ENCODE results near the gene MTMR2. TPM values are rescaled to one million over a fixed set of nuclear protein-coding genes. Genes with fewer than 3 reads are reported as not detected.
"Not testable (repeated sequence)": the region's sequence is repeated elsewhere in the genome, so short reads cannot be mapped to it uniquely, and the experiment has no call there.

MTMR2 gene
- total RNA-seq, 1 experiment from 2014 or later = 29.1 TPM

- H3K9ac ChIP-seq (ENCODE audit: low read length) = no peak overlapping the region
- POLR2A ChIA-PET = interaction anchor here (0.6 kb wide), 1 partner anchor 138 kb away, joined by 3 read pairs; no protein-coding TSS in a partner anchor
- BruUV-seq (replicated peaks) = no TSS peak
- ATAC-seq = no peak
- H2AFZ ChIP-seq (ENCODE audit: low read depth, low read length, poor library complexity, severe bottlenecking) = no peak overlapping the region
- CTCF ChIA-PET = no interaction called here
- no peaks in the 10 kb centered on the region for H3K36me3 ChIP-seq (ENCODE audit: control insufficient read depth in 1 of 2, insufficient read depth in 2 of 2, low read length in 2 of 2)
- H3K9me3 ChIP-seq (ENCODE audit: control insufficient read depth in 1 of 2, insufficient read depth in 1 of 2, low read depth in 1 of 2, low read length in 2 of 2) = no peaks in the 10 kb centered on the region
- no peak overlapping the region for H3K4me2 ChIP-seq (ENCODE audit: low read length)
- no peaks in the 10 kb centered on the region for H3K27me3 ChIP-seq (ENCODE audit: insufficient read depth, low read length)
- H3K79me2 ChIP-seq (ENCODE audit: insufficient read depth, low read length) = no peaks in the 10 kb centered on the region; the same call in 1 of the 2 replicates
- H3K4me1 ChIP-seq (ENCODE audit: control insufficient read depth in 1 of 2, insufficient read depth in 2 of 2, low read length in 2 of 2) = no peaks in the 10 kb centered on the region
- no peak overlapping the region for H3K27ac ChIP-seq (ENCODE audit: low read depth, low read length)
- no peaks in the 10 kb centered on the region for H4K20me1 ChIP-seq (ENCODE audit: insufficient read depth)
- DNase-seq (ENCODE audit: low read depth, low spot score) = no peak
- intact Hi-C loops (cut with micrococcal nuclease) = no loop called here
- H3K9me2 ChIP-seq (ENCODE audit: insufficient read depth) = no peaks in the 10 kb centered on the region
- TF ChIP-seq RAD21 (IDR thresholded peaks at IDR 0.05; ENCODE audit: low read depth) = no peak
- no peak for TF ChIP-seq CTCF (IDR thresholded peaks at IDR 0.05 in 2 of 3, conservative IDR thresholded peaks at IDR 0.05 in 1 of 3; ENCODE audit: borderline replicate concordance in 1 of 3, insufficient read depth in 1 of 3, low read depth in 2 of 3, low read length in 2 of 3)
- TF ChIP-seq CEBPB (IDR thresholded peaks at IDR 0.05; ENCODE audit: low read depth) = no peak
- no peak for TF ChIP-seq EGR1 (IDR thresholded peaks at IDR 0.05; ENCODE audit: low read depth)
- TF ChIP-seq SP1 (IDR thresholded peaks at IDR 0.05; ENCODE audit: low read depth) = no peak
- no peak for TF ChIP-seq POLR2A (IDR thresholded peaks at IDR 0.05; ENCODE audit: borderline replicate concordance, extremely low read depth, insufficient read depth, insufficient read length)
- no peak for TF ChIP-seq ATF3 (IDR thresholded peaks at IDR 0.05)
- no peak for TF ChIP-seq EZH2phosphoT487 (IDR thresholded peaks at IDR 0.05; ENCODE audit: borderline replicate concordance)
- TF ChIP-seq REST (IDR thresholded peaks at IDR 0.05; ENCODE audit: low read depth) = no peak
- TF ChIP-seq ZNF274 (IDR thresholded peaks at IDR 0.05; ENCODE audit: low read depth, low read length) = no peak
- no peak for TF ChIP-seq MAX (IDR thresholded peaks at IDR 0.05)
- no peak for TF ChIP-seq YY1 (IDR thresholded peaks at IDR 0.05; ENCODE audit: extremely low read depth, insufficient replicate concordance, low read depth, low read length)
- TF ChIP-seq POLR2AphosphoS5 (IDR thresholded peaks at IDR 0.05; ENCODE audit: low read depth, low read length) = no peak
- no peak for TF ChIP-seq SRF (IDR thresholded peaks at IDR 0.05; ENCODE audit: low read depth)
- TF ChIP-seq FOSL1 (IDR thresholded peaks at IDR 0.05; ENCODE audit: low read depth) = no peak
- no peak overlapping the region for H3K4me3 ChIP-seq (replicated peaks in 1 of 2; ENCODE audit: low read depth in 1 of 2, low read length in 2 of 2)
- RAD21 ChIA-PET (ENCODE audit: low non-redundant PET in 1 of 2, low total read pairs in 2 of 2, uncharacterized antibody in 2 of 2, unreplicated experiment in 2 of 2) = no interaction called here
Observed at GRCh38 chr11:95877291-95877690, 46.6 kb downstream of the MTMR2 start.

GRCh38 chr11:95870877-95871276 lies 53.0 kb downstream of the MTMR2 start:
- H3K9me3 ChIP-seq (ENCODE audit: control insufficient read depth in 1 of 2, insufficient read depth in 1 of 2, low read depth in 1 of 2, low read length in 2 of 2); H3K4me2 ChIP-seq (ENCODE audit: low read length); BruUV-seq (replicated peaks): not testable (repeated sequence)

More at GRCh38 chr11:95870877-95871276, 53.0 kb downstream of the MTMR2 start:
- H3K27me3 ChIP-seq (ENCODE audit: insufficient read depth, low read length); H3K9me2 ChIP-seq (ENCODE audit: insufficient read depth); H3K27ac ChIP-seq (ENCODE audit: low read depth, low read length); H3K36me3 ChIP-seq (ENCODE audit: control insufficient read depth in 1 of 2, insufficient read depth in 2 of 2, low read length in 2 of 2); POLR2A ChIA-PET; CTCF ChIA-PET; H3K4me1 ChIP-seq (ENCODE audit: control insufficient read depth in 1 of 2, insufficient read depth in 2 of 2, low read length in 2 of 2); RAD21 ChIA-PET (ENCODE audit: low non-redundant PET in 1 of 2, low total read pairs in 2 of 2, uncharacterized antibody in 2 of 2, unreplicated experiment in 2 of 2); H2AFZ ChIP-seq (ENCODE audit: low read depth, low read length, poor library complexity, severe bottlenecking); H4K20me1 ChIP-seq (ENCODE audit: insufficient read depth); DNase-seq (ENCODE audit: low read depth, low spot score); H3K4me3 ChIP-seq (replicated peaks in 1 of 2; ENCODE audit: low read depth in 1 of 2, low read length in 2 of 2); intact Hi-C loops (cut with micrococcal nuclease); H3K79me2 ChIP-seq (ENCODE audit: insufficient read depth, low read length); ATAC-seq; H3K9ac ChIP-seq (ENCODE audit: low read length): not testable (repeated sequence)
